ENCODE results near the gene DSTYK. TPM values are rescaled to one million over a fixed set of nuclear protein-coding genes. Genes with fewer than 3 reads are reported as not detected.

The DSTYK gene
- total RNA-seq, 1 donor from 2014 or later, result 12.7 TPM

DNA sequence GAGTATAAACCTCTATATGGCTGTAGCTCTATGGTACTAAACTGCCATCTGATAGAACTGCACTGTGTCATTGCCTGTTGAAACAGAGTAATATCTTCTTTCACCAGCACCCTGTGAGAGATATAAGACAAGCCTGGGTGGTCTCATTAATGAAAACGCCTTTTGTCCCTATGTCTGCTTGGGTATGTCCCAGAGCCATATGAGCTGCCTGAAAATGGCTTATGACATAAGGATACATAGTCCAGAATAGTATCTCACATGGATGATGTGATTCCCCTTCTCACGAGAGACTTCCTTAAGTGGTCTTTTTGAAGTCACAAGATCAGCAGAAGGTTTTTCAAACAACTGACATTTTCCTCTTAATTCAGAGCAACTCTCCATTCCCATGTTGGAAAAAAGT is 8.9 kb upstream of the DSTYK start:
- TF ChIP-seq, protein P1, sequence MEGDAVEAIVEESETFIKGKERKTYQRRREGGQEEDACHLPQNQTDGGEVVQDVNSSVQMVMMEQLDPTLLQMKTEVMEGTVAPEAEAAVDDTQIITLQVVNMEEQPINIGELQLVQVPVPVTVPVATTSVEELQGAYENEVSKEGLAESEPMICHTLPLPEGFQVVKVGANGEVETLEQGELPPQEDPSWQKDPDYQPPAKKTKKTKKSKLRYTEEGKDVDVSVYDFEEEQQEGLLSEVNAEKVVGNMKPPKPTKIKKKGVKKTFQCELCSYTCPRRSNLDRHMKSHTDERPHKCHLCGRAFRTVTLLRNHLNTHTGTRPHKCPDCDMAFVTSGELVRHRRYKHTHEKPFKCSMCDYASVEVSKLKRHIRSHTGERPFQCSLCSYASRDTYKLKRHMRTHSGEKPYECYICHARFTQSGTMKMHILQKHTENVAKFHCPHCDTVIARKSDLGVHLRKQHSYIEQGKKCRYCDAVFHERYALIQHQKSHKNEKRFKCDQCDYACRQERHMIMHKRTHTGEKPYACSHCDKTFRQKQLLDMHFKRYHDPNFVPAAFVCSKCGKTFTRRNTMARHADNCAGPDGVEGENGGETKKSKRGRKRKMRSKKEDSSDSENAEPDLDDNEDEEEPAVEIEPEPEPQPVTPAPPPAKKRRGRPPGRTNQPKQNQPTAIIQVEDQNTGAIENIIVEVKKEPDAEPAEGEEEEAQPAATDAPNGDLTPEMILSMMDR (IDR thresholded peaks at IDR 0.05), result no peak
- ATAC-seq (no peak), DNase-seq (no peak)
- Histone ChIP-seq H3K27me3 (no peaks in the 10 kb centered on the region), H3K4me3 (no peak overlapping the region), H3K27ac (no peak overlapping the region), H3K9me3 (no peaks in the 10 kb centered on the region), H3K36me3 (no peaks in the 10 kb centered on the region), H3K4me1 (no peaks in the 10 kb centered on the region)
- intact Hi-C loops (cut with DNase I), result no loop called here

DNA sequence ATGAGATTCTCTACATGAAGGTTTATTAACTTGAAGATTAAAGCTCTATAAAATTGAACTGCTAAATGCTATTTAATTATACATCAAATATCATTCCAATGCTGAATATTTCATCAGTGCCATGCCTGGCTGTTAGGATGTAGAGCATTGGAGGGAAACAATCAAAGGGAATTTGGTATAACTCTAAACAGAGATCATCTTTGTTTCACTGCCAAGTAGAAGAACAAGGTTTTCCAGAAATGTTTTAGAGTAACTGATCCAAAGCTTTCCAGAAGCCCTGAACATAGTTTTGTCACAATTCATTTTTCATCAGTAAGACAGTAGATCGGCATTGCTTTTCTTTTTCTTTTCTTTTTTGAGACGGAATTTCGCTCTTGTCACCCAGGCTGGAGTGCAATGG is 5.9 kb upstream of the DSTYK start:
- ATAC-seq (no peak), DNase-seq (no peak)
- no peaks in the 10 kb centered on the region for H3K4me1 ChIP-seq
- no peaks in the 10 kb centered on the region for H3K36me3 ChIP-seq
- no peak overlapping the region for H3K27ac ChIP-seq
- no peaks in the 10 kb centered on the region for H3K27me3 ChIP-seq
- H3K9me3 ChIP-seq, result no peaks in the 10 kb centered on the region
- no peak overlapping the region for H3K4me3 ChIP-seq
- TF ChIP-seq, protein P1 (IDR thresholded peaks at IDR 0.05), result no peak
- intact Hi-C loops (cut with DNase I), result no loop called here

DNA sequence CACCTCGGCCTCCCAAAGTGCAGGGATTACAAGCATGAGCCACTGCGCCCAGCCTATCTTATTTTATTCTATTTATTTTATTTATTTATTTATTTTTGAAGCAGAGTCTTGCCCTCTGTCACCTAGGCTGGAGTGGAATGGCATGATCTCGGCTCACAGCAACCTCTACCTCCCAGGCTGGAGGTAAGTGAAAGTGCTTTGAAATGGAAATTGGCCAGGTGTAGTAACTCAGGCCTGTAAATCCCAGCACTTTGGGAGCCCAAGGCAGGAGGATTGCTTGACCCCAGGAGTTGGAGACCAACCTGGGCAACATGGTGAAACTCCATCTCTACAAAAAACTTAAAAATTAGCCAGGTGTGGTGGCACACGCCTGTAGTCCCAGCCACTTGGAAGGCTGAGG is 5.1 kb upstream of the DSTYK start:
- no peaks in the 10 kb centered on the region for H3K36me3 ChIP-seq
- H3K4me1 ChIP-seq, result peaks cover 6% of the 10 kb centered on the region
- no peak for DNase-seq
- ATAC-seq, result no peak
- no peaks in the 10 kb centered on the region for H3K9me3 ChIP-seq
- no peak overlapping the region for H3K27ac ChIP-seq
- intact Hi-C loops (cut with DNase I), result no loop called here
- H3K4me3 ChIP-seq, result no peak overlapping the region
- TF ChIP-seq, protein P1 (IDR thresholded peaks at IDR 0.05), result no peak
- no peaks in the 10 kb centered on the region for H3K27me3 ChIP-seq

DNA sequence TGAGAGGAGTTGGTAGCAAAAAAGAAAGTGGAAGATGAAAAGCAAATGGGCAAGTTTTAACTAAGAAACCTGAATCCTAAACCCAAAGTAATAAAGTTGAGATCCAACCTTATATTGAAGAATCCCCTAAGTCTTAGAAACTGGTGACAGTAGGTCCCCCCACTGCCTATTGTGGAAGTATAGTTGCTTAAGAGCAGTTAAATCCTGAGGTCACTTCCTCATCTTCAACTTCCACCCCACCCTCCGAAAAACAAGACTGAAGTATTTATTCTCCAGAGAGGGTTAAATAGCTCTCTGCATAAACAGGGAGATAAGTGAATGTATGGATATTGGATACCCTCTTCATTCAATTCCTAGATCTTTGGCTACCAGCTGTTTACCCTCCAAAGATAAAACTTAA is 3.3 kb upstream of the DSTYK start:
- H3K27ac ChIP-seq, result no peak overlapping the region
- no peaks in the 10 kb centered on the region for H3K9me3 ChIP-seq
- TF ChIP-seq, protein P1 (IDR thresholded peaks at IDR 0.05), result no peak
- no peaks in the 10 kb centered on the region for H3K27me3 ChIP-seq
- H3K4me3 ChIP-seq, result no peak overlapping the region
- no peaks in the 10 kb centered on the region for H3K36me3 ChIP-seq
- ATAC-seq, result no peak
- H3K4me1 ChIP-seq, result peaks cover 13% of the 10 kb centered on the region
- intact Hi-C loops (cut with DNase I), result no loop called here
- no peak for DNase-seq

DNA sequence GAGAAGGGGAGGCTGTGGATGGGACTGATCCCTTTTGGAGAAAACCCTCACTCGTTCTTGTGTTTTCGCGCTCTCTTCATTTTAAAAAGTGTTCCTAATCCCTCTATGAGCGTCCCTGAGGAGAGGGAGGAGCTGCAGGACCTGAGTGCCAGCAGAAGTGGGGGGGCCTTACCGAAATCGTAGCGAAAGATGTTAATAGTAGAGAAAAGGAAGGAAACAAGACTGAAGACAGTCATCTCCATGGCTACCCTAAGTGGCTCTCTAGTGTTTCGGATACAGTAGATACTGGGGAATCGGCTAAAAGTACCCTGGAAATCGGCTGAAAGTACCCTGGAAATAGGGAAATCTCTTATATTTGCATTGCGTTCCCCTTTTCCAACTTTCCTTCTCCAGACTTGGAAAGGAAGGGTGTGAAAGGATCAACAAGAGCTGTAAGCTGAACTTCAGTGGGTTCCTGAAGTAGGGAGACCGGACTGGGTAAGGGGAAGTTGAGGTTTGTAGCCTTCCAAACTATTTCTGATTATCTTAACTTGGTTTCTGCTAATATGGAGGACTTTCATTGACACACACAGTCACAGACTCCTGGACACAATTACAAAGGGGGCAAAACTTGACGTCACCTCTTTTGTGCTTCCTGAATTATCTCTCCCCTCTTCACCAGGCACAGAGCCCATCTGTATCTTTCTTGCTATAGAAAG is 486 bp upstream of the DSTYK start:
- no peak for DNase-seq
- Histone ChIP-seq H3K9me3 (no peaks in the 10 kb centered on the region), H3K4me3 (peak overlapping the region; percentile 90), H3K4me1 (peaks cover 13% of the 10 kb centered on the region), H3K36me3 (no peaks in the 10 kb centered on the region), H3K27me3 (no peaks in the 10 kb centered on the region), H3K27ac (peak overlapping the region; percentile 93)
- ATAC-seq, result peak; percentile 1
- TF ChIP-seq, protein P1 (IDR thresholded peaks at IDR 0.05), result no peak
- intact Hi-C loops (cut with DNase I), result no loop called here

DNA sequence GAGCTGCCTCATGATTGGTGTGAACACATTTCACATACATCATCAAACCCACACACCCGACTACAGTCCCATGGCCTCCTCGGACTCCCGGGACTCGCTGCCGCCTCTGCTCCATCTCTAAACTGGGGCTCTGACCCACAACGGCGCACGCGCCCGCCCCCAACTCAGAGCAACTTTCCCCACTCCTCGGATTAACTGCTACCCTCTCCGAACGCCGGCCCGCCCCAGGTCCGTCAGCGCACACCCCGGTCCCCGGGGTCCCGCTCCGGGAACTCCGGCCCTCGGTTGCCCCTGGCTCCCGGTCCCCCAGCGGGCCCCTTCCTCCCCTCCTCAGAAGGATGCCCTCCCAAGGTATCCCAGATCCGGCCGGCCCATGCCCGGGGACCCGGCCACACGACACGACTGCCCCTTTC is 740 bp downstream of the DSTYK start:
- Histone ChIP-seq H3K4me3 (peak overlapping the region; percentile 90), H3K36me3 (no peaks in the 10 kb centered on the region), H3K27me3 (no peaks in the 10 kb centered on the region), H3K9me3 (no peaks in the 10 kb centered on the region), H3K4me1 (peaks cover 13% of the 10 kb centered on the region), H3K27ac (peak overlapping the region; percentile 93)
- intact Hi-C loops (cut with DNase I), result no loop called here
- DNase-seq (no peak), ATAC-seq (peak; percentile 19)
- TF ChIP-seq, protein P1 (IDR thresholded peaks at IDR 0.05), result no peak

All from upper lobe of right lung (tissue), 1 donor.